ENCODE results near the gene PRR9. TPM values are rescaled to one million over a fixed set of nuclear protein-coding genes. Genes with fewer than 3 reads are reported as not detected.
A peak's percentile ranks its signal among the peaks of the same experiment; 100 is the strongest.

PRR9 gene
- total and polyA plus RNA-seq, 2 experiments from 2014 or later, result not detected

- Histone ChIP-seq H3K27me3 (no peaks in the 10 kb centered on the region), H3K36me3 (no peaks in the 10 kb centered on the region), H3K9me3 (ENCODE audit: low read depth) (no peaks in the 10 kb centered on the region), H3K27ac (no peak within 1 kb of the TSS), H3K4me3 (no peak within 1 kb of the TSS), H3K4me1 (ENCODE audit: low read depth) (no peaks in the 10 kb centered on the region)
- no peak for TF ChIP-seq CTCF (IDR thresholded peaks at IDR 0.05; ENCODE audit: low read depth, low read length)
- no peak for DNase-seq (ENCODE audit: low read depth in 1 of 2, low spot score in 1 of 2)
Measured at GRCh38 chr1:153203130-153203529, 14.3 kb upstream of the PRR9 start, which contains the start of gene LELP1. Gene LELP1 (plus strand): TSS chr1:153203430. CDS start chr1:153204708, 1,278 bp downstream.

GRCh38 chr1:153206631-153207030 lies 10.8 kb upstream of the PRR9 start:
- no peak for TF ChIP-seq CTCF (IDR thresholded peaks at IDR 0.05; ENCODE audit: low read depth, low read length)
- H3K27ac ChIP-seq, result no peak overlapping the region
- H3K9me3 ChIP-seq (ENCODE audit: low read depth), result no peaks in the 10 kb centered on the region
- no peak overlapping the region for H3K4me3 ChIP-seq
- DNase-seq (ENCODE audit: low read depth in 1 of 2, low spot score in 1 of 2), result no peak
- H3K27me3 ChIP-seq, result no peaks in the 10 kb centered on the region
- no peaks in the 10 kb centered on the region for H3K4me1 ChIP-seq (ENCODE audit: low read depth)
- no peaks in the 10 kb centered on the region for H3K36me3 ChIP-seq

- H3K9me3 ChIP-seq (ENCODE audit: low read depth), result no peaks in the 10 kb centered on the region
- no peaks in the 10 kb centered on the region for H3K27me3 ChIP-seq
- H3K36me3 ChIP-seq, result no peaks in the 10 kb centered on the region
- no peaks in the 10 kb centered on the region for H3K4me1 ChIP-seq (ENCODE audit: low read depth)
- no peak overlapping the region for H3K27ac ChIP-seq
- peak in 1 of 2 donors; percentile 40 for DNase-seq (ENCODE audit: low read depth in 1 of 2, low spot score in 1 of 2)
- H3K4me3 ChIP-seq, result no peak overlapping the region
- TF ChIP-seq CTCF (IDR thresholded peaks at IDR 0.05; ENCODE audit: low read depth, low read length), result no peak
Measured at GRCh38 chr1:153210206-153210605, 7.2 kb upstream of the PRR9 start.

GRCh38 chr1:153212201-153212600 lies 5.2 kb upstream of the PRR9 start:
- Histone ChIP-seq H3K9me3 (ENCODE audit: low read depth) (no peaks in the 10 kb centered on the region), H3K4me3 (no peak overlapping the region), H3K36me3 (no peaks in the 10 kb centered on the region), H3K27me3 (no peaks in the 10 kb centered on the region), H3K27ac (no peak overlapping the region), H3K4me1 (ENCODE audit: low read depth) (no peaks in the 10 kb centered on the region)
- no peak for DNase-seq (ENCODE audit: low read depth in 1 of 2, low spot score in 1 of 2)
- no peak for TF ChIP-seq CTCF (IDR thresholded peaks at IDR 0.05; ENCODE audit: low read depth, low read length)

GRCh38 chr1:153213519-153213918 lies 3.9 kb upstream of the PRR9 start:
- Histone ChIP-seq H3K27me3 (no peaks in the 10 kb centered on the region), H3K27ac (no peak overlapping the region), H3K9me3 (ENCODE audit: low read depth) (no peaks in the 10 kb centered on the region), H3K4me1 (ENCODE audit: low read depth) (no peaks in the 10 kb centered on the region), H3K36me3 (no peaks in the 10 kb centered on the region), H3K4me3 (no peak overlapping the region)
- TF ChIP-seq CTCF (IDR thresholded peaks at IDR 0.05; ENCODE audit: low read depth, low read length), result no peak
- no peak for DNase-seq (ENCODE audit: low read depth in 1 of 2, low spot score in 1 of 2)

Data from cardiac muscle cell (in vitro differentiated cells and primary cell).